GM12801 (cell line): ENCODE measurements around the gene RPTOR.

Experiments
- TF ChIP-seq, protein P1 (sequence below): IDR thresholded peaks from one replicate; pipeline ENCODE4 v1.5.1; 2011; ENCODE audit warnings: control low read depth; ENCODE audit not compliant: insufficient read length; ENCODE audit errors: extremely low read depth

Gene RPTOR

DNA sequence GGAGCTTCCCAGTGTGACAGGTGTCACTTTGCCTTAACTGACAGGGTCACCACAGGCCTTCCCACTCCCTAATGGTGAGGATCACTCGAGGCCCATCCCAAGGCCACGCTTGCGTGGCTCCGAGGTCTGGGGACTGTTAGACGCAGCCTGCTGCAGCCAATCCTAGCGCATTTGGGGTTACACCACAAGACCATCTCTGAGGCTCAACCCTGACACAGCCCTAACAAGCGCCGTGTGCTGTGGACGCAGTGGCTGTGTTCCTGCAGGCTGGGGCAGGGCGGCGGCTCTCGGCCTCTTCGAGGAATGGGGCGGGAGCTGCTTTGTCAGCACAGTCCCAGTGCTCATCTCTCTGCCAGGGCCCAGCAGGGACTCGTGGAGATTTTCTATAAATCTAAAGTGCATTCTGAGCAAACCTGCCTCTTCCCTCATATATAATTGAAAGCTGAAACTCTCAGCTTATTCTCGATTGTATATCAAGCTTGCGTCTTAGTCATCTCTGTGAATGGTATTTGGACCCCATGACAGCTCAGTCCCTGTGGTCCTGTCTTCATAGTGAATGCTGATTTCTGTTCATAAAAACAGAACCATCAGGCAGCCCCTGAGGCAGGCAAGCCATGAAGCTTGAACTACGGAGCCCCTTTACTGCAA lies 381.2 kb downstream of the RPTOR start:
- TF ChIP-seq, protein P1, sequence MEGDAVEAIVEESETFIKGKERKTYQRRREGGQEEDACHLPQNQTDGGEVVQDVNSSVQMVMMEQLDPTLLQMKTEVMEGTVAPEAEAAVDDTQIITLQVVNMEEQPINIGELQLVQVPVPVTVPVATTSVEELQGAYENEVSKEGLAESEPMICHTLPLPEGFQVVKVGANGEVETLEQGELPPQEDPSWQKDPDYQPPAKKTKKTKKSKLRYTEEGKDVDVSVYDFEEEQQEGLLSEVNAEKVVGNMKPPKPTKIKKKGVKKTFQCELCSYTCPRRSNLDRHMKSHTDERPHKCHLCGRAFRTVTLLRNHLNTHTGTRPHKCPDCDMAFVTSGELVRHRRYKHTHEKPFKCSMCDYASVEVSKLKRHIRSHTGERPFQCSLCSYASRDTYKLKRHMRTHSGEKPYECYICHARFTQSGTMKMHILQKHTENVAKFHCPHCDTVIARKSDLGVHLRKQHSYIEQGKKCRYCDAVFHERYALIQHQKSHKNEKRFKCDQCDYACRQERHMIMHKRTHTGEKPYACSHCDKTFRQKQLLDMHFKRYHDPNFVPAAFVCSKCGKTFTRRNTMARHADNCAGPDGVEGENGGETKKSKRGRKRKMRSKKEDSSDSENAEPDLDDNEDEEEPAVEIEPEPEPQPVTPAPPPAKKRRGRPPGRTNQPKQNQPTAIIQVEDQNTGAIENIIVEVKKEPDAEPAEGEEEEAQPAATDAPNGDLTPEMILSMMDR, result no peak

DNA sequence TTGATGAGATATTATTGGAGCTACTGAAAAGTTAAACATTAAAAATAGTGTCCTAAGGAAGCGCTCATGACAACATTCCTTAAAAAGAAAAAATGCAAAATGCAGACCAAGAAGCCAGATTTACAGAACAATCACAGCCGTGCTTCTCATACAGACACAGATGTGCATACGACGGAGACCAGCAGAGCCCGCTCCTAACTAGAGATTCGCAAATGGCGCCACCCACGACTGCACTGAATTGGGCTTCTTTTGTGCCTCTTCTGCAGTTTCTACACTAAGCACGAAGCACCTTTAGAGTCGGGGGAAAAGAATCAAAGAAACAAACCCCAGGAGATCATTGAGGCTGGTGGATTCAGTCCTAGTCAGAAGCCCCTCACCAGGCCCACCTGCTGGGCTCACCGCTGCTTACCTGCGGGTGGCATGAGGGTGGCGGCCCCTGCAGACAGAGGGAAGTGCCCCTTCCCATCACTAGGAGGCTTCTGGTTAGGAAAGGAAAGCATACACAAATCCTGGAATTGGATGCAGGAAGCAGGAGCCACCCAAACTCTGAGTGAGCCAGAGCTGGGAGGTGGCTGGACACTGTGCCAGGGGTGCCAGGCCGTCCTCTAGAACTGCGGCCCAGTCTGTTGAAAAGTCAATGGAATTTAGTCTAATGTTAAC lies 382.1 kb downstream of the RPTOR start:
- TF ChIP-seq, protein P1, result no peak

DNA sequence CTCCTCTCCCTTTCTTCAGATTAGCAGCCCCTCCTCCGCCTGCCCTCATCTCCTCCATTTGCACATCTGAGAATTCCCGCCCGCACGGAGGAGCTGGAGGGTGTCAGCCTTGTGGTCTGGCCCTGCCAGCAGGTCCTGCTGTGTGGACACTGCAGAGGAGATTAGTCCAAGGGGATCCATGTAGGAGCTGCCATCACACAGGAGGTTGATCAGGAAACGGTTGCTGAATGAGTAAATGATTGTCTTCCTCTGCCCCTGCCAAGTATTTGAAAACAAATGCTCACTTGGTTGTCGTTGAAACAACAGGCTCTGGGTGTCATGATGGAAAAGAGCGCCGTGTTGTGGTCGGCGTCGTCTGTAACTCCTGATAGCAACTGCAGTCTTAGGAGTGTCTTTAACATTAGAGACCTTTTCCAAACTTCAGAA lies 383.2 kb downstream of the RPTOR start:
- TF ChIP-seq, protein P1, result no peak

DNA sequence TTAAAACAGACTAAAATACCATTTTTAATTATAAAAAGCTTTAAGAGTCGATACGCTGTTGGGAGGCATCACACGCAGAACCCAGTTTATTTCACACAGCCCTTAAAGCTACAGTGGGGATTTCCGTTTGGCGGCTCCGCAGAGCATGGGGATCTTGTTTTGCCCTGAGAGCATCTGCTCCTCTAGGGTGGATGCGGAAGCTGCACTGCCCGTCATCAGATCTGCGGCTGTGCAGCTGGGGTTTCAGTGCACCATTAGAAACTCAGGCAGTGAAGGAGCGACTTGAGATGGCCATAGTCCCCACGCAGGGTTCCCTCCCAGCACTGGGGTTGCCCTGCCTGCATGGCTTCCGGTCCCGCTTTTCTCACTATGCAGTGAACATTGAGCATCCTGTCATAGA lies 384.8 kb downstream of the RPTOR start:
- TF ChIP-seq, protein P1, result no peak

DNA sequence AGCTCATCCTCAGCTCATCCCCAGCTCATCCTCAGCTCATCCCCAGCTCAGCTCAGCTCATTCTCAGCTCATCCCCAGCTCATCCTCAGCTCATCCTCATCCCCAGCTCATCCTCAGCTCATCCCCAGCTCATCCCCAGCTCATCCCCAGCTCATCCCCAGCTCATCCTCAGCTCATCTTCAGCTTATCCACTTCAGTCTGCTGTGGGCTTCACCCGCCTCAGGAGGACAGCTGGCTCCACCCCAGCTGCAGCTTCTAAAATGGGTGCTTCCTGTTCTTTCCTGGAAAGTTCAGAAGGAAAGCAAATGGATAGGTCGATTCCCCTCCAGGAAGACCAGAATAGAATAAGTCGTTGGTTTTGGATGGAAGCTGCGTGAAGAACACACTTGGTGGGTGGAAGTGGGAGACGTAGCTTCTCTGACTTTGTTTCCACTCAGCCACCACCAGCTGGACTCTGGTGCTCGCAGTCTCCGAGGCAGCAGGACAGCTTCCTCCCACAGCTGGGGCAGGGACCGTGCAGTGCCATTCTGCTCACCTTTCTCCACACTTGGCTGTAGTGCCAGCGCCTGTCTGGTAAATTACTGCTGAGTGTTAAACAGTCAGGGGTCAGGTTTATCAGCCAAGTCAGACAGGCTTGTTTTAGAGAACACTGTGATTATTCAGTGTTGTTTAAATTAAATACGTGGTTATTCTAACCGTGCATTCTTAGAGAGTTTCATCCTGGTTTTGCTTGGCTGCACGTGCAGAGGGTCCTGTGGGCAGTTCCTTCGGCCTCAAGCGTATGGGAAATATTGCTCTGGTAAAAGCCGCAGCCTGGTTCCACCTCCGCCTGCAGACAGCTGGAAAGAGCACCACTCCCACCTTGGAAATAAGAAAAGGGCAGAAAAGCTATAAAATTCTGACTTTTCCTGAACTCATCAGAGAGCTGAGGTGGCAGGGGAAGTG lies 386.0 kb downstream of the RPTOR start:
- TF ChIP-seq, protein P1, result no peak

DNA sequence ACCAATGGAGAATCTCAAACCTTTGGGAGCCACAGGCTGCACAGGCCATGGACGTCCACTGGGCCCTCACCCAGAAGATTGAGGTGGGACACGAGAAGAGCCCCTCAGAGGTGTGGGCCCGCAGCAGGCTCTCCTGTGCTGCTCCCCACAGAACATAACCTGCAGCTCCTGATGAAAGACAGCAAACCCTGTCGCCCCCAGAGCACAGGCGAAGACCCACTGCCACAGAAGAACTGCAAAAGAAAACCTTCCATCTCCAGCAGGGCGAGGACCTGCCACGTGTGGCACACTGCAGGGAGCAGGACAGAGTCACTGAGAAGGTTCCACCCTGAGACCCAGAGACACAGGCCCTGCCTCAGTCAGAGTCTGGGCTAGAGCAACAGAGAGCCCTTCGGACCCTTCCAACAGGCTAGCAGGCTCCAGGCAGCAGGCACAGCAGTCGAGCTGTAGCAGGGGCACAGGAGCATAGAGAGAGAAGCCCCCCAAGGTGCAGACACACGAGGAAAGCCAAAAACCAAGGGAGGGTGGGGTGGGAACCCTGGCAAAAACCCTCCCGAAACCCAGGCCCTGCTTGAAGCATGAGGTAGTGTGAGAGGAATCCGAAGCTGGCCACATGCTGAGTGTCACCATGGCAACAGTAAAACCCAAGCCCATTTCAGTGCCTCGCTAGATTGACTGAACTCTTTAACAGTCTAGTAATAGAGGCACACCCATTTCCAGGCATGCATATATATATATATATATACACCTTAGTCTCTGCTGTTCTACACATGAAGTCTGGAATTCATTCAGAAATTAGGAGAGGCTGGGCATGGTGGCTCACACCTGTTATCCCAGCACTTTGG lies 387.0 kb downstream of the RPTOR start:
- TF ChIP-seq, protein P1, result no peak
